CD1c-positive myeloid dendritic cell (primary cell): ENCODE measurements around the gene SH3RF3.
A peak's percentile ranks its signal among the peaks of the same experiment; 100 is the strongest.

Source experiments
- DNase-seq: peaks from one replicate; pipeline ENCODE4 v3.0.0-alpha.2; 2016; ENCODE audit errors: extremely low spot score

Gene SH3RF3

DNA sequence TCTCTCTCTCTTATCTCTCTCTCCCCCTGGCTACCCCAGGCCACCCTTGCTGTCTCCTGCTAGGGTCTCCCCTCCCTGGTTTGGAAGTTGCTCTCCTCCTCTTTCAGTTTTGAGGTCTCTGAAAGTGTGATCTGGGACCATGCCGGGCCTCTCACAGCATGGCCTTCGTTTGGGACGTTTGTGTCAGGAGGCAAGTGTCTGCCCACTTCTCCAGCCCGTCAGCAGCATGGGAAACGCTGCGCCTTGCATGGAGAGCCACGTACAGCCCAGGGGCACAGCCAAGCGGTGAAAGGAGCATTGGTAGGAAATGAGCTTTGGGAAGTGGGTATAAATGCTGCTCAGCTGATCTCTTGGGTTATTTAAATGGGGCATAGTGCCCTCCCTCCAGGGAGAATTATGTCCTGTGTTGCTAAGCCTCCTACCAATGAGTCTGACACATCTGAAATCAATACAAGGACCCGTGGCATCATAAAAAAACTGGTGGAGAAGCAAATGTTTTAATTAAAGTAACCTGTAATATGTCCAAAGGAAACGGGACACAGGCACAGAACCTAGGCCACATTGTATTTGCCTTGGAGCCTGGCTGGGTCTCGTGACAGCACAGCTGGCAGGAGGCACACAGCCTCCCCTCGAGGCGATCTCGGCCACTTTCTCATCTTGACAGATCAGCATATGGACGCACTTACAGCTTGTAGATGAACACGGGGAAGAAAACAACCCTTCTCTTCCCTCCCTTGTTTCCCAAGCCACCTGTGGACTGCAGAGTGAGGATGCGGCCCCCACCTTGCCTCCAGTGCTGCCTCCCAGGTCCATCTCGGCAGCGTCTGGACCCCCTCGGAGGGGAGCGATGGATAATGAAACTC lies 72.7 kb downstream of the SH3RF3 start:
- DNase-seq, result no peak

DNA sequence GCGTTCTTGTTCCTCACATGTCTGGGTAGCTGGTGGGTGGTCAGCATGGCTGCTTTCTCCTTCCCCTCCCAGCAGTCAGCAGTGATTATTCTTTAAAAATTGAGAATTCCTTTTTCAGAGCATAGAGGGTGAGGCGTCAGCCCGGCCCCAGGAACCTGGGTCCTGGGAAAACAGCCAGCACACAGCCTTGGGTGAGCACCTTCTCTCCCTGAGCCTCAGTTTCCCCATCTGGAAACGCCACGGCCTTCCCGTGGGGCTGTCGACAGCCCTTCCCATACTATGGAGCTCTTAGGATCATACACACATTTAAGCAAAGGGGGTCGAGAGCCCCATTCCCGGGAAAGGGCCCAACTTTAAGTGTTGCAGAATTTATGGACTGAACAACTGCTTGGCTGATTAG lies 73.5 kb downstream of the SH3RF3 start:
- no peak for DNase-seq

DNA sequence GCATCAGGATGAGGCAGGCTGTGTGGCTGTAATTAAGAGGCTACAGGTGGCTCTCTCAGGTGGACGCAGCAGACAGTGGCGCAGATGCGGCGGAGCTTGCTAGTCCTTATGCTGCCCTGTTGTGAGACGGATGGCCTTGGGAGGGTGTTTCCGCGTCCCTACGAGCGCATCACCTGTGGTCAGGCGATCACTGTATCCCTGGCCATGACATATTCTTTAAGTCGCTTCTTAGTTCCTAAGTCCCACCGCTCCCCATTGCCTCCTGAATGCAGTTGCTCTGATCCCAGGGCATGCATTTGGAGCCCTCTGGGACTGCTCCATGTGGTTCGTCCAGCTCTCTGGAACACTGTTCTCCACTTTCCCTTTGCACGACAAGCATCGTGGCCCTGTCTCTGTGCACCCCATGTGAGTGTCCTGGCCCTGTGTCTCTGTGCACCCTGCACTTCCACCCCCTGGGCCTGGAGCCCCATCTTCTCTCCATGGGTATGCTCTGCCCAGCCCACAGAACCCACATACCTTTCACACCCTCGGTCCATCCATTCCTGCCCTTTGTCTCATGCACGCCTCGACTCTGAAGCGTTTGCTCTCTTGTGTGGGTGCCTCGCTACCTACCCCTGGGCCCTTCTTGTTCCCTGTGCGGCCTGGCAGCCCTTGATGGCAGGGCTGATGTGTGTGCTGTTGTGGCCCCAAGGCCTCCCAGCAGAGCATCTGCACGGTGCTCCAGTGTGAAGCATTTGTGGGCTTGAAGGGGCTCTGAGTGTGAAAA lies 74.4 kb downstream of the SH3RF3 start:
- no peak for DNase-seq

DNA sequence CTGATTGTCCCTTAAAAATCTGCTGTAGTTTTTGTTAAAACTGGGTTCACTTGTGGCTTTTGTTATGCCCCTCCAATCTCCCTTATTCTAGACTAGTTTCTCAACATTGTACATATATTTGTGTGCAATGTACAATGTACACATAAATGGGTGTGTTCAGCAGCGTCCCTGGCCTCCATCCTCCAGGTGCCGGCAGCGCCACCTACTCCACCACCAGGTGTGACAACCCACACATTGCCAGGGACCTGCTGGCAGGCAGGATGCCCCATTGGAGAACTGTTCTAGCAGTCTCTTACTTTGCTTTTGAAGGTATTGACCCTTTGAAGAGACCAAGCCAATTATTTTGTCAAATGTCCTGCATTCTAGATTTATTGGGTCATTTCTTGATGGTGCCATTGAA lies 75.4 kb downstream of the SH3RF3 start:
- no peak for DNase-seq

DNA sequence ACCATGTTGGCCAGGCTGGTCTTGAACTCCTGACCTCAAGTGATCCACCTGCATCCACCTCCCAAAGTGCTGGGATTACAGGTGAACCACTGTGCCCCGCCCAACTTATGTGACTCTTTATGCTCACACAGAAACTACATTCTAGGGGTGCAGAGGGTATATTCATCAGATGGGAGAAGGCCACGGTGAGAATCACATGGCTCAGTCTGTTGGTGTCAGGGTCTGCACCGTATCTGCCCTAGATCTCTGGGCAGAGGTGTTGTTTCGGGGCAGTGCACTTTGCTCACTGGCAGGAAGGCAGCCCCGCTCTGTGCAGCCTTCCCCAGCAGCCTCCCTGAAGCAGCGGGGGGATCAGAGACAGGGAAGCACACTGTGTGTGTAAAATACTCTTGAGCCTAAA lies 76.4 kb downstream of the SH3RF3 start:
- DNase-seq, result no peak

- DNase-seq, result no peak
Measured at GRCh38 chr2:109206569-109207146, 77.7 kb downstream of the SH3RF3 start.

GRCh38 chr2:109207176-109207575 lies 78.2 kb downstream of the SH3RF3 start:
- DNase-seq, result no peak

DNA sequence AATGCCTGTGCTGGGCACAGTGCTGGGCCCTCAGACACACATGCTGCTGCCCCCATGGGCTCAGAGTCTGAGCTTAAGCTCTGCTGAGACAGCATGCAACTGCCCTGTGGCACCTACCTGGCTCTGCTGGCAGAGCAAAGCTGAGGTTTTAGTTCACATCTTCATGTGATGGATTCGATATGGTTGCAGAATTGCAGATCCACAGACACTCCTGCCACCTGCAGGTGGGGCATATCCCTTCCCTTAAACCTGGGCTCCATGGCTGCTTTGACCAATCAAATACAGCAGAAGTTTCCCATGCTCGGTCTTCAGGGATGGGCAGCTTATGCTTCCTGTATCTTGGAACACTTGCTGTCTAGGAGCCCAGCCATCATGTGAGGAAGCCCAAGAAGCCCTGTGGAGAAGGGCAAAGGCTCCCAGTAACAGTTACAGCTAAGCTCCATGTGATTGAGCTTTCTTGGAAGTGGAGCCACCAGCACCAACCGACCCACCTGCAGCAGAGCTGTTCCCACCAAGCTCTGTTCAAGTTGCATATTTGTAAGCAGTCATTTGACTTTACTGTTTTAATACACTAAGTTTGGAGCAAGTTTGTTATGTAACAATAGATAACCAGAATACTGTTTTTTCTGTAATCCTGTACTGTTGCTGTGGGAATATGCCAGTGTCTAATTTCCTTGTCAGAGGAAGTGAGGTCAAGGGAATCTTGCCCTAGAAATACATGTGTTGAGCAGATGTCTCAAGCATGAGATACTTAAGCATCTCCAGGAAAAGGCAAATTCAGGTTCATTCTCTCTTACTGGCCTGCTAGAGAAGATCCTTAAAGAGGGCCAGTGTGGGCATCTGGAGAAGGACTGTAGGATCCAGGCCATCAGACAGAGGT lies 79.3 kb downstream of the SH3RF3 start:
- DNase-seq, result no peak

DNA sequence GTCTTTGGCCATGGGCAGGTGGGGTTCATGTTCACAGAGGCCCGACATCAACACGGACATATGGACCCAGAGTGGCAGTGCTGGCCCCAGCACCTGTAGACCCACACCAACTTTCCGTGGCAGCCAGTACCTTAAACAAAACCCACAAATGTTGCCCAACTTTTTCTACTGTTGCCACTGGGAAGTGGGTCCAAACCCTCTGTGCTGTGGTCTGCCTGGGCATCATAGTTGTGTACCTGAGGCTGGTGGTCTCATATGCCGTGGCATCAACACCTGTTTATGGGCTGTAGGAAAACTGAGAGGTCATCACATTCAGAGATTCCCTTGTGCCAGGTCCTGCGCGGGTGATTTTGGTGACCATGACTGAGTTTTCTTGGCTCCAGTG lies 79.9 kb downstream of the SH3RF3 start:
- DNase-seq, result no peak

GRCh38 chr2:109209412-109209811 lies 80.4 kb downstream of the SH3RF3 start:
- no peak for DNase-seq

- no peak for DNase-seq
Measured at GRCh38 chr2:109209941-109210340, 80.9 kb downstream of the SH3RF3 start.

- DNase-seq, result no peak
Measured at GRCh38 chr2:109210431-109211200, 81.6 kb downstream of the SH3RF3 start.

DNA sequence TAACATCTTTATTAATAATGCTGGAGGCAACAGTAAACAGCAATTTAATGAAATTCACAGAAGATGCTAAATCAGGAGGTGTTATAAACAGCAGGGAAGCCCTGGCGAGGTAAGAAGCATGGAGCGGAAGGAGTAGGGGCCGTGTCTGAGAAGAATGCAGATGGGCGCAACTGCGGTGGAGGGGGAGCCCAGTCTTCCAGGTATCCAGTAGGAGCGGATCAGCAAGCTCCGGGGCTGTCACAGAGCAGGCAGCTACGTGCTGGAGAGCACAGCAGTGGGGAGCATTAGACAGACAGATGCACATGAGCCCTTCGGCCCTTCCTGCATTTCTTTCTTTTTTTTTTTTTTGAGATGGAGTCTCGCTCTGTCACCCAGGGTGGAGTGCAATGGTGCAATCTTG lies 82.3 kb downstream of the SH3RF3 start:
- DNase-seq, result no peak

DNA sequence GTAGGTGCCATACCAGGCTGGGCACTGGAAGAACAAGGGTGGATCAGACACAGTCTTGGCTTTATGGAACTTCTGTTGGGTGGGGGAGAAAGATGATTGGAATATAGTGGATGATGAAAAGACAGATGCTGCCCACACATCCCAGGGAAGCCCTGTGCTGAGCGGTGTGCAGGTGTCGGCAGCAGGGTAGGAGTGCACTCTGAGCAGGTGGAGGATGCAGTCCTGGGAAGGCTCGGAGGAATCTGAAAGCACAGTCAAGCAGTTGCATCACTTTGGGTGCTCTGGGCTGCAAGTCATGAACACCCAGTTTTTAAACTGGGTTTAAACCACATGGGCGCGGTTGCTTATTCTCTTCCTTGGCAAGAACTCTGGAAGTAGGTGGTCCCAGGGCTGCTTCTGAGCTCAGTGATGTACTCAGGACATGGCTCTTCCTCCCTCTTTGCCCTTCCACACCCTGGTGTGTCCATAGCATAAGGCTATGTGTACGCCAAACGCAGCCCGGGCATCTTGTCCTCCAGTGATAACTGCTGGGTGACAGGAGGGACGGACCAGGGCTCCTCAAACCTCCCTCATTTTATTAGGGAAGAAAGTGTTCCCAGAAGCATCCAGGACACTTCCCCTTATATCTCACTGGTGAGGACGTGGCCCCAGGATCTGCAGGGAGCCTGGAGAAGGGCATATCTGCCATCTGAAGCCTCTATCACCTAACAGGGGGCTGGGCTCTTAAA lies 84.0 kb downstream of the SH3RF3 start:
- DNase-seq, result no peak

GRCh38 chr2:109213646-109214433 lies 84.8 kb downstream of the SH3RF3 start:
- DNase-seq, result peak; percentile 63

DNA sequence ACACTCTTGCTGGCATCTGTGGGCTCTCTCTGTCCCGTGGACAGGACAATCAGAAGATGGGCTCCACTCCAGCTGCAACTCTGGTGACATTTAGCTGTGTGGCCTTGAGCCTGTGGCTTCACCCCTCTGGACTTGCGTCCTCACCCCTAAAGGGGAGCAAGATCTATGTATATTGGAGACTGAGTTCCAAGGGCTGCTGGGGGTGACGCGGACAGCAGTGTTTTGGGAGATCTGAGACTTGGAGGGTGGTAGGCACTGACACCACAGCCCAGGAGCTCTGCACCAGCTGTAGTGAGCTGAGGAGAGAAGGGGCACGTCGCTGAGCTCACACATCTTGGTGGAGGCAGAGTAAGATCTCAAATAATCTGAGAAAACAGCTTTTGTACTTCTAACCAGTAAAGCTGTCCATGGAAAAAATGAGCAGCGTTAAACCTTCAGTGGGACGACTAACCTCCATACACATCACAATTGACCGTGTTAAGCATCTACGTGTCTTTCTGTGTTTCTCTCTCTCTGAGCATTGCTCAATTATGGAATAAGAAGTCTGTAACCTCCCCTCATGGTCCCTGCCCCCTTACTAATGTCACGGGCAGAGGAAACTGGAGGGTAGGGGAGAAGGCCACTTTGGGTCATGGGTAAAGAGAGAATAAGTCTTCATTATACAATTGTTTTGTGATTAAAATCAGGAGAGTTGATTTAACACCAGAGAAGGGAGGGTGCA lies 85.8 kb downstream of the SH3RF3 start:
- DNase-seq, result no peak

DNA sequence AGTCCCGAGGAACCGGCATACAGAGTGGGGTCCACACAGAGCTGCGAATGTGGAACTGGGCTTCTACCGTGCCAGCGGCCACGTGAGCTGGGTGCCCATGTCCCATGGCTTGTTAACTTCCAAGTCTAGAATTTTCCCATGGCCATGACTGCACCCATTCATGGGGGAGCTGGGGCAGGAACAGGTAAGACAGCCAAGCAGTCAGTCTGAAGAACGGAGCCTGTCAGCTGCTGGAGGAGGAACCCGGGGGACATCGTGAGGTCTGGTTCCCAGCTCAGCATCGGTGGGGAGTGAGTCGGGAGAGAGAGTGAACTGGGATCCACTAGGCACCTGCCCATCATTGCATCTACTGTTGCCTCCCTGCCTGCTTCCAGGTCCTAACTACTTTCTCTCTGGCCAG lies 86.9 kb downstream of the SH3RF3 start:
- DNase-seq, result no peak

- DNase-seq, result peak; percentile 44
Measured at GRCh38 chr2:109216332-109216731, 87.3 kb downstream of the SH3RF3 start.
